Activated CD4-positive, alpha-beta memory T cell treated with anti-CD3 and anti-CD28 coated beads, Interleukin-2, amount 10 ng/mL, durations not matched to agents 7 days and 5 days (primary cell): ENCODE measurements around the gene CDHR3. TPM values are rescaled to one million over a fixed set of nuclear protein-coding genes. Genes with fewer than 3 reads are reported as not detected.

ENCODE experiments used
- CTCF ChIA-PET: fragments of 350-600 bp; sonication (Branson Sonifier 250); formaldehyde crosslinking; loops from one replicate; lab custom pipeline; 2021; ENCODE audit warnings: antibody characterized with exemption, inconsistent platforms; lab: Charles Lee
- POLR2A ChIA-PET: fragments of 350-600 bp; sonication (Branson Sonifier 250); formaldehyde crosslinking; loops from one replicate; lab custom pipeline; 2021; ENCODE audit warnings: antibody characterized with exemption; lab: Charles Lee
- DNase-seq: peaks from one replicate; pipeline ENCODE4 v3.0.0-alpha.2; 2020
- H3K27ac Mint-ChIP-seq: one replicate; pipeline ENCODE4 v1.8.0; 2021; ENCODE audit warnings: mild to moderate bottlenecking, mixed read lengths
- H3K27me3 Mint-ChIP-seq: one replicate; pipeline ENCODE4 v1.8.0; 2021; ENCODE audit warnings: mixed read lengths
- H3K36me3 Mint-ChIP-seq: one replicate; pipeline ENCODE4 v1.8.0; 2021; ENCODE audit warnings: low read depth, mixed read lengths
- H3K4me1 Mint-ChIP-seq: one replicate; pipeline ENCODE4 v1.8.0; 2021; ENCODE audit warnings: mixed read lengths
- H3K4me3 Mint-ChIP-seq: one replicate; pipeline ENCODE4 v1.8.0; 2021; ENCODE audit warnings: mild to moderate bottlenecking, mixed read lengths
- H3K9me3 Mint-ChIP-seq: one replicate; pipeline ENCODE4 v1.8.0; 2021; ENCODE audit warnings: mixed read lengths
- total RNA-seq, 2 experiments: library from RNA; stranded (reverse); gene quantifications; one replicate each; pipeline ENCODE4 v1.2.3, GENCODE V29; 2021

The CDHR3 gene
- total RNA-seq, 2 experiments from 2014 or later = 1.2 to 1.4 TPM

GRCh38 chr7:106070567-106071254 is 107.6 kb downstream of the CDHR3 start:
- Mint-ChIP-seq H3K4me1 (peaks cover 44% of the 10 kb centered on the region), H3K27me3 (no peaks in the 10 kb centered on the region), H3K4me3 (peak overlapping the region; percentile 70), H3K27ac (peak overlapping the region; percentile 96), H3K9me3 (no peaks in the 10 kb centered on the region), H3K36me3 (peaks cover 2% of the 10 kb centered on the region)
- ChIA-PET POLR2A (interaction anchor here (0.9 to 5.5 kb wide), 17 partner anchors 9 to 539 kb away, joined by 3 to 93 read pairs (median 6); partner anchors contain the start of genes NAMPT, RINT1 and SYPL1), CTCF (interaction anchor here (1.3 to 3.0 kb wide), 5 partner anchors 12 to 106 kb away, joined by 3 to 17 read pairs (median 11); partner anchors contain the start of gene SYPL1)
- DNase-seq = no peak

GRCh38 chr7:106071356-106071998 is 108.4 kb downstream of the CDHR3 start:
- Mint-ChIP-seq H3K9me3 (no peaks in the 10 kb centered on the region), H3K36me3 (peaks cover 2% of the 10 kb centered on the region), H3K27ac (peak overlapping the region; percentile 96), H3K27me3 (no peaks in the 10 kb centered on the region), H3K4me3 (peak overlapping the region; percentile 70), H3K4me1 (peaks cover 44% of the 10 kb centered on the region)
- CTCF ChIA-PET = interaction anchor here (0.8 to 3.0 kb wide), 12 partner anchors 10 to 540 kb away, joined by 3 to 17 read pairs (median 5); partner anchors contain the start of genes RINT1 and SYPL1
- POLR2A ChIA-PET = interaction anchor here (0.5 to 5.5 kb wide), 23 partner anchors 9 to 540 kb away, joined by 3 to 93 read pairs (median 4); partner anchors contain the start of genes NAMPT, RINT1 and SYPL1
- DNase-seq = peak; percentile 57

- Mint-ChIP-seq H3K9me3 (no peaks in the 10 kb centered on the region), H3K36me3 (peaks cover 2% of the 10 kb centered on the region), H3K4me3 (peak overlapping the region; percentile 70), H3K4me1 (peaks cover 44% of the 10 kb centered on the region), H3K27me3 (no peaks in the 10 kb centered on the region), H3K27ac (peak overlapping the region; percentile 96)
- no peak for DNase-seq
- ChIA-PET CTCF (interaction anchor here (0.8 to 3.0 kb wide), 14 partner anchors 11 to 1154 kb away, joined by 3 to 17 read pairs (median 4); partner anchors contain the start of genes RINT1 and SYPL1), POLR2A (interaction anchor here (0.5 to 5.5 kb wide), 22 partner anchors 8 to 541 kb away, joined by 3 to 93 read pairs (median 4); partner anchors contain the start of genes NAMPT, RINT1 and SYPL1)
Observed at GRCh38 chr7:106071999-106072714, 109.1 kb downstream of the CDHR3 start.

GRCh38 chr7:106072715-106073091 is 109.6 kb downstream of the CDHR3 start:
- CTCF ChIA-PET = interaction anchor here (0.8 to 3.0 kb wide), 8 partner anchors 14 to 1154 kb away, joined by 3 to 17 read pairs (median 5); no protein-coding TSS in a partner anchor
- H3K4me1 Mint-ChIP-seq = peaks cover 45% of the 10 kb centered on the region
- H3K36me3 Mint-ChIP-seq = peaks cover 5% of the 10 kb centered on the region
- POLR2A ChIA-PET = interaction anchor here (1.2 to 5.5 kb wide), 10 partner anchors 10 to 381 kb away, joined by 3 to 93 read pairs (median 8); partner anchors contain the start of genes NAMPT and SYPL1
- no peaks in the 10 kb centered on the region for H3K27me3 Mint-ChIP-seq
- peak overlapping the region; percentile 96 for H3K27ac Mint-ChIP-seq
- H3K9me3 Mint-ChIP-seq = no peaks in the 10 kb centered on the region
- DNase-seq = no peak
- H3K4me3 Mint-ChIP-seq = no peak overlapping the region

GRCh38 chr7:106073701-106074100 is 110.6 kb downstream of the CDHR3 start:
- H3K4me1 Mint-ChIP-seq = peaks cover 45% of the 10 kb centered on the region
- POLR2A ChIA-PET = interaction anchor here (5.5 kb wide), 1 partner anchor 38 kb away, joined by 93 read pairs; the partner anchor contains the start of gene SYPL1
- CTCF ChIA-PET = interaction anchor here (1.2 kb wide), 1 partner anchor 21 kb away, joined by 5 read pairs; no protein-coding TSS in a partner anchor
- H3K9me3 Mint-ChIP-seq = no peaks in the 10 kb centered on the region
- H3K27ac Mint-ChIP-seq = peak overlapping the region; percentile 10
- peaks cover 5% of the 10 kb centered on the region for H3K36me3 Mint-ChIP-seq
- peaks cover 1% of the 10 kb centered on the region for H3K27me3 Mint-ChIP-seq
- DNase-seq = no peak
- no peak overlapping the region for H3K4me3 Mint-ChIP-seq

GRCh38 chr7:106074257-106074656 is 111.2 kb downstream of the CDHR3 start:
- no peak overlapping the region for H3K27ac Mint-ChIP-seq
- CTCF ChIA-PET = no interaction called here
- no peak for DNase-seq
- H3K9me3 Mint-ChIP-seq = no peaks in the 10 kb centered on the region
- H3K27me3 Mint-ChIP-seq = peaks cover 2% of the 10 kb centered on the region
- peaks cover 45% of the 10 kb centered on the region for H3K4me1 Mint-ChIP-seq
- peaks cover 5% of the 10 kb centered on the region for H3K36me3 Mint-ChIP-seq
- POLR2A ChIA-PET = interaction anchor here (5.5 kb wide), 1 partner anchor 37 kb away, joined by 93 read pairs; the partner anchor contains the start of gene SYPL1
- no peak overlapping the region for H3K4me3 Mint-ChIP-seq

GRCh38 chr7:106075937-106076336 is 112.9 kb downstream of the CDHR3 start:
- DNase-seq = no peak
- POLR2A ChIA-PET = interaction anchor here (1.7 kb wide), 1 partner anchor 35 kb away, joined by 6 read pairs; the partner anchor contains the start of gene SYPL1
- H3K4me3 Mint-ChIP-seq = no peak overlapping the region
- peaks cover 35% of the 10 kb centered on the region for H3K4me1 Mint-ChIP-seq
- H3K27me3 Mint-ChIP-seq = peaks cover 2% of the 10 kb centered on the region
- H3K9me3 Mint-ChIP-seq = no peaks in the 10 kb centered on the region
- H3K36me3 Mint-ChIP-seq = peaks cover 5% of the 10 kb centered on the region
- CTCF ChIA-PET = no interaction called here
- no peak overlapping the region for H3K27ac Mint-ChIP-seq

GRCh38 chr7:106076537-106076936 is 113.5 kb downstream of the CDHR3 start:
- ChIA-PET CTCF (no interaction called here), POLR2A (no interaction called here)

GRCh38 chr7:106080300-106080987 is 117.4 kb downstream of the CDHR3 start:
- peaks cover 2% of the 10 kb centered on the region for H3K27me3 Mint-ChIP-seq
- H3K4me3 Mint-ChIP-seq = no peak overlapping the region
- ChIA-PET CTCF (interaction anchor here (0.7 to 1.4 kb wide), 3 partner anchors 48 to 74 kb away, joined by 3 read pairs; no protein-coding TSS in a partner anchor), POLR2A (interaction anchor here (1.5 kb wide), 1 partner anchor 9 kb away, joined by 8 read pairs; no protein-coding TSS in a partner anchor)
- peaks cover 8% of the 10 kb centered on the region for H3K4me1 Mint-ChIP-seq
- no peak overlapping the region for H3K27ac Mint-ChIP-seq
- peaks cover 6% of the 10 kb centered on the region for H3K36me3 Mint-ChIP-seq
- DNase-seq = no peak
- H3K9me3 Mint-ChIP-seq = no peaks in the 10 kb centered on the region

More at GRCh38 chr7:106076537-106076936, 113.5 kb downstream of the CDHR3 start:
- H3K27ac Mint-ChIP-seq = no peak overlapping the region
- H3K4me3 Mint-ChIP-seq = no peak overlapping the region
- peaks cover 29% of the 10 kb centered on the region for H3K4me1 Mint-ChIP-seq
- no peaks in the 10 kb centered on the region for H3K9me3 Mint-ChIP-seq
- peaks cover 5% of the 10 kb centered on the region for H3K36me3 Mint-ChIP-seq
- DNase-seq = no peak
- H3K27me3 Mint-ChIP-seq = peaks cover 2% of the 10 kb centered on the region

GRCh38 chr7:106082087-106082854 is 119.2 kb downstream of the CDHR3 start:
- H3K27ac Mint-ChIP-seq = no peak overlapping the region
- H3K36me3 Mint-ChIP-seq = peaks cover 8% of the 10 kb centered on the region

More at GRCh38 chr7:106082087-106082854, 119.2 kb downstream of the CDHR3 start:
- Mint-ChIP-seq H3K9me3 (no peaks in the 10 kb centered on the region), H3K27me3 (peaks cover 2% of the 10 kb centered on the region), H3K4me1 (peaks cover 8% of the 10 kb centered on the region), H3K4me3 (no peak overlapping the region)
- ChIA-PET POLR2A (interaction anchor here (3.6 kb wide), 1 partner anchor 11 kb away, joined by 17 read pairs; no protein-coding TSS in a partner anchor), CTCF (no interaction called here)
- no peak for DNase-seq
